Activated CD8-positive, alpha-beta T cell treated with anti-CD3 and anti-CD28 coated beads, Interleukin-2, amount 10 ng/mL, durations not matched to agents 7 days and 5 days (primary cell): ENCODE results near the gene VIT. TPM values are rescaled to one million over a fixed set of nuclear protein-coding genes. Genes with fewer than 3 reads are reported as not detected.
A peak's percentile ranks its signal among the peaks of the same experiment; 100 is the strongest.
"Not testable (repeated sequence)": the region's sequence is repeated elsewhere in the genome, so short reads cannot be mapped to it uniquely, and the experiment has no call there.

Experiments used
- ATAC-seq: fragments of 150-1000 bp; cut with Tn5 transposase; one replicate; pipeline ENCODE4 v1.10.0; 2021; ENCODE audit warnings: moderate library complexity
- CTCF ChIA-PET: fragments of 350-600 bp; sonication (Branson Sonifier 250); formaldehyde crosslinking; loops from one replicate; lab custom pipeline; 2021; ENCODE audit warnings: antibody characterized with exemption; lab: Charles Lee
- POLR2A ChIA-PET: fragments of 350-600 bp; sonication (Branson Sonifier 250); formaldehyde crosslinking; loops from one replicate; lab custom pipeline; 2021; ENCODE audit warnings: antibody characterized with exemption; lab: Charles Lee
- DNase-seq: peaks from one replicate; pipeline ENCODE4 v3.0.0-alpha.2; 2020
- H3K27ac Mint-ChIP-seq: one replicate; pipeline ENCODE4 v1.8.0; 2021; ENCODE audit warnings: mild to moderate bottlenecking, mixed read lengths
- H3K27me3 Mint-ChIP-seq: one replicate; pipeline ENCODE4 v1.8.0; 2021; ENCODE audit warnings: low read depth, mixed read lengths
- H3K36me3 Mint-ChIP-seq: one replicate; pipeline ENCODE4 v1.8.0; 2021; ENCODE audit warnings: low read depth, mixed read lengths
- H3K4me1 Mint-ChIP-seq: one replicate; pipeline ENCODE4 v1.8.0; 2021; ENCODE audit warnings: low read depth, mixed read lengths
- H3K4me3 Mint-ChIP-seq: one replicate; pipeline ENCODE4 v1.8.0; 2021; ENCODE audit warnings: mild to moderate bottlenecking, mixed read lengths
- H3K9me3 Mint-ChIP-seq: one replicate; pipeline ENCODE4 v1.8.0; 2022; ENCODE audit warnings: mixed read lengths; ENCODE audit not compliant: insufficient read depth
- total RNA-seq, 2 experiments: library from RNA; stranded (reverse); gene quantifications; one replicate each; pipeline ENCODE4 v1.2.3, GENCODE V29; 2021

VIT gene
- total RNA-seq, 2 experiments from 2014 or later: not detected

DNA sequence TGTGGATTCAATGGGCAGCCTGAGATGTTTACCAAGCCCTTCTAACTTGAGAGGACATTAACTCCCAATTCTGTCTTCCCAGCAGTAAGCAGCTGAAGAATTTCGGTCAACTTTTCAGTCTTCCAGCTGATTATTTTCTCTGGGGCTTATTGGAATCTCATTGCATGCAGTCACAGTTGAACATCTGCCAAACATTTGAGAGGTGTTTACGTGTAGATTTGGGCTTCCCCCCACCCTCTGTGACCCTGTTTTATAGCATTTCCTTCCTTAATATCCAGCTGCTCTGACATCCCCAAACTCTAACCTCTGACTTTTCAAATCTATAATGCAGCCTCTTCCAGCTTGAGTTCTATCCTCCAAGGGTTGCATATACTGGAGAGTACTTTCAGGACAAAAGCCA is 16.5 kb upstream of the VIT start:
- Mint-ChIP-seq H3K27ac (no peak overlapping the region), H3K36me3 (peaks cover 3% of the 10 kb centered on the region), H3K9me3 (peaks cover 3% of the 10 kb centered on the region), H3K4me1 (peaks cover 14% of the 10 kb centered on the region), H3K27me3 (peaks cover 18% of the 10 kb centered on the region), H3K4me3 (no peak overlapping the region)
- CTCF ChIA-PET: interaction anchor here (1.0 kb wide), 1 partner anchor 15 kb away, joined by 4 read pairs; no protein-coding TSS in a partner anchor
- DNase-seq (no peak), ATAC-seq (no peak)
- POLR2A ChIA-PET: no interaction called here

DNA sequence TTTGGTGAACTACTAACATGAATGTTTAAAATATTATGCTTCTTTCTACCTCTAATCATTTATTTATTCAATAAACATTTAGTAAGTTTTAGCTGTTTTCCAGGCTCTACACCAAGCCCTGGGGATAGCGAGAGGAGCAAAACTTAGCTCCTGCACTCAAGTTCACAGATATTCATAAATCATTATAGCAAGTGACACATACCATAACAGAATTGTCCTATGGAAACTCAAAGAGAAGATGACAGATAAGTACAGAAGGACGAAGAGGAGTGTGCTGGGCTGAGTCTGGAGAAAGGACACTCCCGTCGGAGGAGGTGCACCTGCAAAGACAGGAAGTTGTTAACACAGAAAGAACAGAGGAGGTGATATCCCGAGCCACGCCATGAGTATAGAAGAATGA is 13.9 kb upstream of the VIT start:
- Mint-ChIP-seq H3K27ac (no peak overlapping the region), H3K4me3 (no peak overlapping the region), H3K9me3 (peaks cover 3% of the 10 kb centered on the region), H3K36me3 (peaks cover 3% of the 10 kb centered on the region), H3K27me3 (peaks cover 10% of the 10 kb centered on the region), H3K4me1 (peaks cover 6% of the 10 kb centered on the region)
- ATAC-seq: no peak
- ChIA-PET POLR2A (no interaction called here), CTCF (no interaction called here)
- DNase-seq: no peak

DNA sequence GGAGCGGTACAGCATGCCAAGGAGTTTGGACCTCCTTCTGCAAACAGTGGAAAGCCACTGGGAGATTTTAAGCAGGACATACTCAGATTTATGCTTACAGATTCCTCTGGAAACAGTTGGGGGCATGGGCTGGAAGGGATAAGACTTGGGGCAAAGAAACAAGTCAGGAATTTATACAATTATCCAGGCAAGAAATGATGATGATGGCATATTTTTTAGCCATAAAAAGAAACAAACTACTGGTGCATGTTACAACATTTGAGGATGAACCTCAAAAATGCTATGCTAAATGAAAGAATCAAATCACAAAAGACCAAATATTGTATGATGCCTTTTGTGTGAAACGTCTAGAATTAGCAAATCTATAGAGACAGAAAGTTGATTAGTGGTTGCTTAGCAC is 13.5 kb upstream of the VIT start:
- ATAC-seq (no peak), DNase-seq (no peak)
- peaks cover 6% of the 10 kb centered on the region for H3K9me3 Mint-ChIP-seq
- H3K36me3 Mint-ChIP-seq: no peaks in the 10 kb centered on the region
- H3K27ac Mint-ChIP-seq: no peak overlapping the region
- ChIA-PET POLR2A (no interaction called here), CTCF (no interaction called here)
- no peak overlapping the region for H3K4me3 Mint-ChIP-seq
- peaks cover 10% of the 10 kb centered on the region for H3K27me3 Mint-ChIP-seq
- H3K4me1 Mint-ChIP-seq: peaks cover 2% of the 10 kb centered on the region

DNA sequence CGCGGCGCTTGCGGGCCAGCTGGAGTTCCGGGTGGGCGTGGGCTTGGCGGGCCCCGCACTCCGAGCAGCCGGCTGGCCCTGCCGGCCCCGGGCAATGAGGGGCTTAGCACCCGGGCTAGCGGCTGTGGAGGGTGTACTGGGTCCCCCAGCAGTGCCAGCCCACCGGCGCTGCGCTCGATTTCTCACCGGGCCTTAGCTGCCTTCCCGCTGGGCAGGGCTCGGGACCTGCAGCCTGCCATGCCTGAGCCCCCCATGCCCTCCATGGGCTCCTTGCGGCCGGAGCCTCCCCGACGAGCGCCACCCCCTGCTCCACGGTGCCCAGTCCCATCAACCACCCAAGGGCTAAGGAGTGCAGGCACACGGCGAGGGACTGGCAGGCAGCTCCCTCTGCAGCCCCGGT is 8.2 kb upstream of the VIT start:
- H3K9me3 Mint-ChIP-seq, H3K27me3 Mint-ChIP-seq, H3K4me1 Mint-ChIP-seq, H3K27ac Mint-ChIP-seq, CTCF ChIA-PET, H3K4me3 Mint-ChIP-seq, POLR2A ChIA-PET, ATAC-seq, H3K36me3 Mint-ChIP-seq, DNase-seq: not testable (repeated sequence)

DNA sequence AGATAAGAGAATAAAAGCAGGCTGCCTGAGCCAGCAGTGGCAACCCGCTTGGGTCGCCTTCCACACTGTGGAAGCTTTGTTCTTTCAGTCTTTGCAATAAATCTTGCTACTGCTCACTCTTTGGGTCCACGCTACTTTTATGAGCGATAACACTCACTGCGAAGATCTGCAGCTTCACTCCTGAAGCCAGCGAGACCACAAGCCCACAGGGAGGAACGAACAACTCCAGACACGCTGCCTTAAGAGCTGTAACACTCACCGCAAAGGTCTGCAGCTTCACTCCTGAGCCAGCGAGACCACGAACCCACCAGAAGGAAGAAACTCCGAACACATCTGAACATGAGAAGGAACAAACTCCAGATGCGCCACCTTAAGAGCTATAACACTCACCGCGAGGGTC is 7.5 kb upstream of the VIT start:
- H3K9me3 Mint-ChIP-seq, DNase-seq, H3K36me3 Mint-ChIP-seq, H3K27me3 Mint-ChIP-seq, H3K4me1 Mint-ChIP-seq, H3K27ac Mint-ChIP-seq, ATAC-seq, POLR2A ChIA-PET: not testable (repeated sequence)
- peak overlapping the region; percentile 18 for H3K4me3 Mint-ChIP-seq
- CTCF ChIA-PET: interaction anchor here (1.0 kb wide), 1 partner anchor 23 kb away, joined by 3 read pairs; no protein-coding TSS in a partner anchor

DNA sequence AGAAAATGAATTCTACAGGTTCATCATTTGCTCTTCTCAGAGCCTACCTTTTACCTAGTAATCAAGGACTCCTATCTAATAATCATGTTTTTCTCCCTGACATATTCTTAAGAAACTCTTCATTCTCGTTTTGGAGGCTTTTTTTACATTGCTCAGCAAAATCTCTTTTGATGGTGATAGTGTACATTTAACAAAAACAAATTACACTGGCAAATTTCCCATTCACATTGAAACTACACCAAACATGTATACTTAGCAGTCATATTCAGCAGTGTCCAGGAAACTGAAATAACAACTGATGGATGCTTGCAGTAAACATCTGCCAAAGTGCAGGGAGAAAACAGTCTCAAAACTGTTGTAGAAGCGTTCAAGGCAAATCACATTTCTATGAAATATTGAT is 4.4 kb upstream of the VIT start:
- no peak for ATAC-seq
- Mint-ChIP-seq H3K4me3 (no peak overlapping the region), H3K27me3 (peaks cover 2% of the 10 kb centered on the region), H3K27ac (no peak overlapping the region), H3K4me1 (peaks cover 5% of the 10 kb centered on the region), H3K36me3 (no peaks in the 10 kb centered on the region), H3K9me3 (peaks cover 2% of the 10 kb centered on the region)
- CTCF ChIA-PET: no interaction called here
- POLR2A ChIA-PET: no interaction called here
- no peak for DNase-seq

DNA sequence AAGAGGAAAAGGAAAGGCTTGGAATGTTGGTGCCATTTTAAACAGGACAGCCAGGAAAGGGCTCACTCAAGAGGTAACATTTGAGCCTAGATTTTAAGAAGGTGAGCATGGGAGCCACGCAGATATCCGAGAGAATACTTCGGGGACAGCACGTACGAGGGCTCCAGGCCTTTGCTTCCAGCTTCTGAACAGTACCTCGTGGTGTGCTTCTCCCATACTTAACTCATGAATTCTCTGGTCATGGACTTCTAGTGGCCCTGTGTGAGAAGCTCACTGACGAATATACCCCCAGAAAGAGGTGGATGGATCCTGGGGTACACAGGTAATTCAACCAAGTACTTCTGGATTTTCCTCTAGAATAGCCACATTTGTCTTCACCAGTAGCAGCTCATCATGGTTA is 2.7 kb upstream of the VIT start:
- Mint-ChIP-seq H3K9me3 (no peaks in the 10 kb centered on the region), H3K27me3 (peaks cover 9% of the 10 kb centered on the region), H3K27ac (no peak overlapping the region), H3K4me3 (no peak overlapping the region), H3K36me3 (no peaks in the 10 kb centered on the region), H3K4me1 (peaks cover 5% of the 10 kb centered on the region)
- CTCF ChIA-PET: no interaction called here
- POLR2A ChIA-PET: no interaction called here
- ATAC-seq (no peak), DNase-seq (no peak)

DNA sequence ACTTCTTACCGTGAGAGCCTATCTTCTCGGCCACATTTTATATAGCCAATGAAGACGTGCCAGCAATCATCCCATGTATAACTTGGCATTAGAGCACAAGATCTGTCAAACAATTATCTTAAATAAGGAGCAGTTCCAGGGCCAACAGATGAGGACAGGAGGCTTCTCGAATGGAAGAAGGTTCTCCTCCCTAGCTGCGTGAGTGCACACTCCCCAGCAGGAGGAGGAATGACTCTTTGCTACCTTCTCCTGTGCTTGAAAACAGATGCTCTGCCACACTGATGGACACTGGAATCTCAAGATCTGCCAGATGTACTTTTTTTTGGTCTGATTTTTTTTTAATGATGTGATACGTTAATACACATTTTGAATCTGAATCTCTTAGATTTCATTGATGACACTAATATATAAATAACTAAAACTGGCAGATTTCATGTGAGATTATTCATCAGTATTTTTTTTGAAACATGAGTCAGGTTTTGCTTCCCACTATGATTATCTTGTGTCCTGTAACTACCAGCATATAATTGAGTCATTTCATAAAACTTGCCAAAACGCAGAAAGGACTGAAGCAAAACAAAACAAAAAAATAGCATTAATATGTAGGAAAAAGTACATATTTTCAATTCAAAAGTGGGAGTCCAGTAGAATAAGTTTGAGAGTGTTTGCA is 626 bp upstream of the VIT start:
- H3K4me3 Mint-ChIP-seq: no peak overlapping the region
- no peak for DNase-seq
- H3K9me3 Mint-ChIP-seq: no peaks in the 10 kb centered on the region
- no peak for ATAC-seq
- no peak overlapping the region for H3K27ac Mint-ChIP-seq
- ChIA-PET POLR2A (no interaction called here), CTCF (no interaction called here)
- no peaks in the 10 kb centered on the region for H3K36me3 Mint-ChIP-seq
- H3K27me3 Mint-ChIP-seq: peaks cover 9% of the 10 kb centered on the region
- no peaks in the 10 kb centered on the region for H3K4me1 Mint-ChIP-seq

DNA sequence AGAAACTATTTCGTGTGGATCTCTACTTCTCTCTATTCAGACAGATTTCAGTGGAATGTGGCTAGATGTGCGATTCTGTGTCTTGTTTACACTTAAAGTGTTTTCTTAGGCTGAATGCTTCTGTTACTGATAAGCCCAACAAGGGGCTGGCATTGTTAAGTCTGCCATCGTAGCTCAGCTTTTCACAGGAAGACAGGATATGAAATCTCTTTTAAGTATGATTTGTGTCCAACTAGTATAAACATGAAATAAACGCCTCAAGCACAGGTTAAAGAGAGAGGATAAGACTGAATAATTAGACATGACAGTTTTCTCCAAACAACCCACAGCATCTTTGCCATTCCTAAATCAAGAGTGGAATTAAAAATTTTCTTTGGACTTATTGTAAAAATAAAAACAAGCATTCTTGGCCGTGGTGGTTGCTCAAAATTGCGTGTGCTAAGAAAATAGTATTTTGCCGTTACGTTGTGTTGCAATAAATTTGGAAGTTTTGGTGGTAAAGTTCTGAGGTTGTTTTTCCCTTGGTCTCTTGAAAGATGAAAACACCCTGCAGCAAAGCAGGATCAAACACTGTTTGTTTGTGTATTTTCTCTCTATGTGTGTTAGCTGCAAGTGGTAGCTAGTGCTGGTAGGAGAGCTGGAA is 1.0 kb downstream of the VIT start:
- Mint-ChIP-seq H3K4me1 (no peaks in the 10 kb centered on the region), H3K4me3 (no peak overlapping the region), H3K27ac (no peak overlapping the region), H3K36me3 (no peaks in the 10 kb centered on the region), H3K9me3 (no peaks in the 10 kb centered on the region), H3K27me3 (peaks cover 11% of the 10 kb centered on the region)
- ChIA-PET POLR2A (no interaction called here), CTCF (no interaction called here)
- no peak for DNase-seq
- no peak for ATAC-seq

DNA sequence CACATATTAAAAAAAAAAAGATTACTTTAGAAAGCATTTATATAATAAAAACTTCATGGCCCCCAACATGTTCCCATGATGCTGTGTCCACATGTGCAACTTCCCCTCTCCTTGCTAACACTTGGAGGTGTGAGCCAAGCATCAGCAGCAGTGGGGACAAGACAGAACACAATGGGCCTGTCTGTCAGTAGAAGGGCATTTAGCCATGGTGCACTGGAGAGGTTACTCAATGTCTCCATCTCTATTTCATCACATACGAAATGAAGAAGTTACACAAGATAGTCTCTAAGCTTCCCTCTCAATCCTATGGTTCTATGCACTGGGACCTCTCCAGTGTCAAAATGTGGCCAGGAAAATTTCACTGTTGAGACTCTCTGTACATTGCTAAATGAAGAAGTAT is 2.5 kb downstream of the VIT start:
- ChIA-PET POLR2A (no interaction called here), CTCF (no interaction called here)
- ATAC-seq (no peak), DNase-seq (no peak)
- no peak overlapping the region for H3K4me3 Mint-ChIP-seq
- no peaks in the 10 kb centered on the region for H3K9me3 Mint-ChIP-seq
- no peaks in the 10 kb centered on the region for H3K36me3 Mint-ChIP-seq
- H3K27me3 Mint-ChIP-seq: peaks cover 11% of the 10 kb centered on the region
- no peaks in the 10 kb centered on the region for H3K4me1 Mint-ChIP-seq
- no peak overlapping the region for H3K27ac Mint-ChIP-seq

DNA sequence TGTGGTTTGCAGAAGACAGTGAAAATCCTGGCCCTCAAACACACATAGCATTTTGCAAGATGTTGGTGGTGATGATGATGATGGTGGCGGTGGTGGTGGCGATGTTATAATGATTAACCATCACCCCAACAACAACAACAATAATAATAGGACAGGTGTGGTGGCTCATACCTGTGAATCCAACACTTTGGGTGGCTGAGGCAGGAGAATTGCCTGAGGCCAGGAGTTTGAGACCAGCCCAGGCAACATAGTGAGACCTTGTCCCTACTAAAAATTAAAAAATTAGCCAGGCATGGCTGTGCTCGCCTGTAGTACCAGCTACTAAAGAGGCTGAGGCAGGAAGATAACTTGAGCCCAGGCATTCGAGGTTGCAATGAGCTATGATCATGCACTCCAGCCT is 3.8 kb downstream of the VIT start:
- no peak overlapping the region for H3K27ac Mint-ChIP-seq
- no peaks in the 10 kb centered on the region for H3K4me1 Mint-ChIP-seq
- H3K27me3 Mint-ChIP-seq: peaks cover 11% of the 10 kb centered on the region
- no peaks in the 10 kb centered on the region for H3K36me3 Mint-ChIP-seq
- DNase-seq (no peak), ATAC-seq (no peak)
- no peak overlapping the region for H3K4me3 Mint-ChIP-seq
- H3K9me3 Mint-ChIP-seq: no peaks in the 10 kb centered on the region
- ChIA-PET POLR2A (no interaction called here), CTCF (no interaction called here)

DNA sequence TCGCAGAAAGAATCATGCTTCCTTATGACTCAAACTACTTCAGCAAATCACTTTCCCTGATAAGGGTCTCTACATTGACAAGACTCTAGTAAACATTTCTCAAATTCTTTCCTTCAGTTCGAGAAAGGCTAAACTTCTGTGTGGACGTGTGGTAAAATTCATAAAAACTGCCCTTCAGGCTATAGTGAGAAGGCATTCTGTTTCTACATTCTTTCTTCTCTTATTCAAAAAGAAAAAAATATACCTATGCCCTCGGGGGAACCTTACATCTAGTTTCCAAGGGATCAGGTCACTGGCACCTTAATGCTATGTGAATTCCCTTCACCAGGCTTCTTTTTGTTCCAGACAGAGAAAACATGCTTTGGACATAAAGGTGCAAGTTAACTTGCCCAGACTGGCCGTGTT is 4.9 kb downstream of the VIT start:
- ChIA-PET POLR2A (no interaction called here), CTCF (no interaction called here)
- peaks cover 11% of the 10 kb centered on the region for H3K27me3 Mint-ChIP-seq
- H3K27ac Mint-ChIP-seq: no peak overlapping the region
- H3K9me3 Mint-ChIP-seq: no peaks in the 10 kb centered on the region
- DNase-seq: no peak
- H3K4me1 Mint-ChIP-seq: no peaks in the 10 kb centered on the region
- no peaks in the 10 kb centered on the region for H3K36me3 Mint-ChIP-seq
- H3K4me3 Mint-ChIP-seq: no peak overlapping the region
- no peak for ATAC-seq
